HG03457 (cell line): Measurements from ENCODE around the gene POLR2L.

ENCODE experiments used
- ATAC-seq: cut with Tn5 transposase; IDR thresholded peaks from one replicate; pipeline ENCODE4 v1.9.1; 2021; ENCODE audit warnings: moderate number of reproducible peaks; ENCODE audit not compliant: unreplicated experiment

Gene POLR2L

DNA sequence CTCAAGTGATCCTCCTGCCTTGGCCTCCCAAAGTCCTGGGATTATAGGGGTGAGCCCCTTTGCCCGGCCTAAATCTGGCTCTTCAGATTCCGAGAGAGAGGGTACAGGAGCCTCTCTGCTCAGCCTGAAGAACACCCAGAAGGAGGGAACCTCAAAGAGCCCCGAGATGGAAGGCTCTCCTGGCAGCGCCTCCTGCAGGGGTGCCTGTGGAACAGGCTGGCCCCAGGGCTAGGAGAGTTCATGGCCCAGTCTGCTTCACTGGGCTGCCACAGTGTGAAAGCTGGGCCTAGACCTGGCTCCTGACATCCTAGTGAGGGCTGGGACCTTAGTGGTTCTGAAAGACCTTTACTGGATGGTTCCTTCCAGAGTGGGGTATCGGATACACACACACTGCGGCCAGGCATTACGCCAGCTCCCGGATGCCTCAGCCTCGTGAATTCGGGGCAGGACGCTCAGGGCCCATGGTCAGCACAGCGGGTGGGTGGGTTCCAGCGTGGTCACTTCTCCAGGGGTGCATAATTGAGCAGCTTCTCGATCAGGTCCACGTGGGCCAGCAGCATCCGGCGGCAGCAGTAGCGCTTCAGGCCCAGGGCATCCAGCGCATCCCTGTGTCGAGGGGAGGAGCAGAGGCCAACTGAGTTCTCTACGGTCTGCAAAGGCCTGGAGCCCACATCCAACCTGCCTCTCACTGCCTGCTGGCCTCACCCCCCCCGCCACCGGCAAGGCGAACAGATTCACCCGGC is 2.3 kb downstream of the POLR2L start:
- ATAC-seq: no peak

DNA sequence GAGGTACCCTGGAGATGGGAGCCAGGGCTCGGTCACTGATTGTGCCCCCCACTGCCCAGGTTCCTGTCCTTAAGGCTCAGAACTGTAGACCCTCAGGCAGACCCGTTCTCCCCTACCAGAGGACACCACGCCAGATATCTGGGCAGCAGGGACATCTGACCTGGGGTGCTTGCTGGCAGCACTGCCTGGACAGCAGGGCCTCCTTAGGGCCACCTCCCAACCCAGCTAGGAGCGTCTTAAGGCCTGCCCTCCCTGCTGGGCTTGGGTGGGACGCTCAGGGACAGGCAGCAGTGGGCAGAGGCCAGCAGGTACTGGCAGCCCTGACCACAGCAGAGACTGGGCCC is 3.1 kb downstream of the POLR2L start:
- ATAC-seq: no peak

- ATAC-seq: no peak
Observed at GRCh38 chr11:838441-839279, 3.7 kb downstream of the POLR2L start.

DNA sequence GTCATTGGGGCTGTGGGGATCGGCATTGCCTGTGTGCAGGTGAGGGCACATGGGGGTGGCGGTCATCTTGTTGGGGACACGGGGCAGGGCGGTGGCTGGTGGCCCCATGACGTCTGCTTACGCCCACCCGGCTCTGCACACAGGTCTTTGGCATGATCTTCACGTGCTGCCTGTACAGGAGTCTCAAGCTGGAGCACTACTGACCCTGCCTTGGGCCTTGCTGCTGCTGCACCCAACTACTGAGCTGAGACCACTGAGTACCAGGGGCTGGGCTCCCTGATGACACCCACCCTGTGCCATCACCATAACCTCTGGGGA is 4.4 kb downstream of the POLR2L start:
- no peak for ATAC-seq

DNA sequence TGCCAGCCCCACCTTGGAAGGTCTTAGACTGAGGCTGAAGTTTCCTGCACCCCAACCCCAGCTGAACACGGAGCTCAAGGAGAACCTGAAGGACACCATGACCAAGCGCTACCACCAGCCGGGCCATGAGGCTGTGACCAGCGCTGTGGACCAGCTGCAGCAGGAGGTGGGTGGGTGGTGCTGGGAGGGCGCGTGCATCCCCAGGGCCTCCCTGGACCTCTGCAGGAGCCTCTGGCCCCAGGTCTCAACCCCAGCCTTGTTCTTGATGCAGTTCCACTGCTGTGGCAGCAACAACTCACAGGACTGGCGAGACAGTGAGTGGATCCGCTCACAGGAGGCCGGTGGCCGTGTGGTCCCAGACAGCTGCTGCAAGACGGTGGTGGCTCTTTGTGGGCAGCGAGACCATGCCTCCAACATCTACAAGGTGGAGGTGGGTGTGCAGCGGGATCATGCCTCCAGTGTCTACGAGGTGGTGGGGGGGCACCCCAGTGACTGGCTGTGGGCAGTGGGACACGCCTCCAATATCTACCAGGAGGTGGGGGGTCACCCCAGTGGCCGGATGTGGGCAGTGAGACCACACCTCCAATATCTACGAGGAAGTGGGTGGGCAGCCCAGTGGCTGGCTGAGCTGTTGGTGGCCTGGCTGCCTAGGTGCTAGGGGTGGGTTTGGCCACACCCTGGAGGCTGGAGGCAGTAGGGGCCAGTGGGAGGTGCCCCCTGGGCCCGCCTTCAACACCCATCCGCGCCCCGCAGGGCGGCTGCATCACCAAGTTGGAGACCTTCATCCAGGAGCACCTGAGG is 4.9 kb downstream of the POLR2L start:
- no peak for ATAC-seq

GRCh38 chr11:836700-837099 is 5.6 kb downstream of the POLR2L start:
- no peak for ATAC-seq

GRCh38 chr11:836274-836673 is 6.1 kb downstream of the POLR2L start:
- ATAC-seq: no peak

GRCh38 chr11:834371-835316 is 7.7 kb downstream of the POLR2L start:
- ATAC-seq: no peak

DNA sequence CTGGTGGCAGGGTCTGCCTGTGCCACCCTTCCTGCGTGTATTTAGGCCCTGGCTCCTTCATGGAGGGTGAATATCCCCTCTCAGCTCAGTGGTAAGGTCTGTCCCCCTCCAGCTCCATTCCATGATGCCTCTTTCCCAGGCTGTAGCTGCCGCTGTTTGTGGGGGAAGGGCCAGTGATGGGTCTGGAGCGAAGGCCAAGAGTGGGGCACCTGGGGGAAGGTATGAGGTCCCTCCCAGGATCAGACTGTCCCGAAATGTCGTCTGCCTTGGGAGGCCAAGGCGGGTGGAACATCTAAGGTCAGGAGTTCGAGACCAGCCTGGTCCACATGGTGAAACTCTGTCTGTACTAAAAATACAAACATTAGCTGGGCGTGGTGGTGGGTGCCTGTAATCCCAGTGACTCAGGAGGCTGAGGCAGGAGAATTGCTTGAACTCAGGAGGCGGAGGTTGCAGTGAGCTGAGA is 8.4 kb downstream of the POLR2L start:
- no peak for ATAC-seq

DNA sequence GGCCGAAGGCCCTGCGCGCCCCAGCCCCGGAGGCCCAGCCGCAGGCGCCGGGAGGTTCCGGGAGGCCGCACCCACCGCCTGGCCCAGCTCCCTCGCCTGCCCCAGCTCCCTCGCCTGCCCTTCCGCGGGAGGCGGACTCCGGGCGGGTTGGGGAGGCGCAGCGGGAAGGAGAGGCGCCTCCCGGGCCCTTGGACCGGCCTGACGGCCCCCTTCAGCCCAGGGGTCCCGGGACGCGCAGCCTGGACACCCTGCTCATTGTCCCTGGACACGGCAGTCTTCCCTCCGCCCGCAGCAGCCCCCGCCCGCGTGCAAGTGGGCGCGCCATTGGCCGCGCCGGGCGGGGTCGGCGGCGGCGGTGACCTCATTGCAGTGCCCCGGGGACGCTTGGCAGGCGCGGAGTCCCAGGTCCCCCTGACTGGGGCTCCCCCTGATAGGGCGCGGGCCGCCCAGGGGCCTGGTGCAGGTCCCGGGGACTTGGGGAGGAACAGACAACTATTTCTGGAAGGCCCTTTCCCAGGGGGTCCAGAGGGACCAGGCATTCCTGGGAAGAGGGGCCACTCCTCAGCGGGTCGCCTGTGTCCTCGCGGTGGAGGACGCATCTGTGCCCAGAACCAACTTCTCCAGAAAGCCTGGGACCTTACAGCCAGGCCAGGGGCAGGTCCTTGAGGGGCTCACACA is 9.1 kb downstream of the POLR2L start:
- ATAC-seq: no peak

GRCh38 chr11:832529-833113 is 9.7 kb downstream of the POLR2L start, which contains the start of gene CD151:
Gene CD151, plus strand, starts transcription at chr11:832952. Its CDS starts 3,118 bp downstream, at chr11:836070.
- no peak for ATAC-seq

GRCh38 chr11:831961-832528 is 10.3 kb downstream of the POLR2L start:
- ATAC-seq: no peak

GRCh38 chr11:831118-831864 is 11.0 kb downstream of the POLR2L start:
- no peak for ATAC-seq

DNA sequence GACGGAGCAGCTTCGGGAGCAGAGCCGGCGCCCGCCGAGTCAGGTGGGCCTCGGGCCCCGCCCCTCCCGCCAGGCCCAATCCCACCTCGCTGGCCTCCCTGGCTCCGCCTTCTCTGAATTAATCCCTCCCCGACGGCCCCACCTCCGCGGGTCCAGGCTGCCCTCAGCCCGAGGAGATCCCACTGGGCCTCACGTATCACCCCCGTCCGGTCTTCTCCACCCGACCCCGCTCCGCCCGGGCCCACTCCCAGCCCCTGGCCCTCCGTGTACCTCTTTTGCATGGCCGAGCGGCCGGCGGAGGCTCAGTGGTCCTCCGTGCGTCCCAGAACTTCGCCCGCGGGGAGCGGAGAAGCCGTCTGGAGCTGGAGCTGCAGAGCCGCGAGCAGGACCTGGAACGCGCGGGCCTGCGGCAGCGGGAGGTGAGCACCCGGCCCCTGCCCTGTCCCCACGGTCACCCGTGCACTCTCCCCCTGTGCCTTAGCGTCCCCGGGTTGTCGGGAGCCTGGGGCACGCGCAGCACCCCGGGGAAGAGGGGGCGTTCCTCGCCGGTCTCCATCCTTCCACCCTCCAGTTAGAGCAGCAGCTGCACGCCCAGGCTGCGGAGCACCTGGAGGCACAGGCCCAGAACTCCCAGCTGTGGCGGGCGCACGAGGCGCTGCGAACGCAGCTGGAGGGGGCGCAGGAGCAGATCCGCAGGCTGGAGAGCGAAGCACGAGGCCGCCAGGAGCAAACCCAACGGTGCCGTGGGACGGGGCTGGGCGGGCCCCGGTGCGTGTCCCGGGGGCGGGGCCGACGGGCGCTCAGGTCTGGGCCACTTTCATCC is 11.8 kb downstream of the POLR2L start:
- ATAC-seq: no peak

DNA sequence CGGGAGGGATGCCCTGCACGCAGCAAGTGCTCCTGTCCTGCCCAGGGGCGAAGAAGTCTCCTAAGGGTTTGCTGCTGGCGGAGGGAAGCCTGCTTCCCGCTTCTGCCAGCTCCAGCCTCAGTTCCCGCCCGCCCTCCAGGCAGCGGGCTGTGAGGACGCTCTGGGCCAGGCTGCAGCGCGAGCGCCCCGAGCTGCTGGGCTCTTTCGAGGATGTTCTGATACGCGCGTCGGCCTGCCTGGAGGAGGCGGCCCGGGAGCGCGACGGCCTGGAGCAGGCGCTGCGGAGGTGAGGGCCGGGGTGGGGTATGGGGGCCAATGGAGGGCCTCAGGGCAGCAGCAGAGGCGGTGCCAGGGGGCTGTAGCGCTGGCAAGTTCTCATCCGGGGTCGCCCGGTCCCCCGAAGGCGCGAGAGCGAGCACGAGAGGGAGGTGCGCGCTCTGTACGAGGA is 12.5 kb downstream of the POLR2L start:
- no peak for ATAC-seq

DNA sequence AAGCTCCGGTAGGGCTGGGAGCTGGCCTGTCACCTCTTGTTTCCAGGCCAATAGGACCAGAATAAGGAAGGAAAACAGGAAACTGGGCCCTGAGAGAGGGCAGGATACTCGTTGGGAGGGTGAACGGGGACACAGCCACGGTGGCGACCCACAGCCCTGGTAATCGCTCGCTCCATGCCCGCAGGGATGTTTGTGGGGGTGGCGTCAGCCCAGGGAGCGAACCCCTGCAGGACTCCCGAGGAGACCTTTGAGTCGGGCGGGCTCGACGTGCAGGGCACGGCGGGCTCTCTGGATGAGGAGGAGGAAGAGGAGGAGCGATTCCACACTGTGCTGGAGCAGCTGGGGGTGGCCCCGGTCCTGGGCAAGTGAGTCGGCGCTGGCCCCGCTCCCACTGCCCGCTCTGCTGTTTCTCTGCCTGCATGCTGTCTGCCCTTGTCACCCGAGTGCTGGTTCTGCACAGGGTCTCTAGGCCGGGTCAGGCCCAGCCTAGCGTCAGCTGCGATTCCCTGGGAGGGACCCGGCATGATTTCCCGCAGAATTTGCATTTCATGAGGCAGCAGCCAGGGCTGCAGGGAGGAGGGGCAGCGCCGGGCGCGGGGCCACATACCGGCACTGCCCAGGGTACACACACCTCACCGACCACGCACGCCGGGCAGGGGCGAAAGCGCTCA is 13.0 kb downstream of the POLR2L start:
- ATAC-seq: no peak
